Measurements from ENCODE around the gene CD200R1L. TPM values are rescaled to one million over a fixed set of nuclear protein-coding genes. Genes with fewer than 3 reads are reported as not detected.

CD200R1L gene
- total and polyA plus RNA-seq, 11 donors = not detected

DNA sequence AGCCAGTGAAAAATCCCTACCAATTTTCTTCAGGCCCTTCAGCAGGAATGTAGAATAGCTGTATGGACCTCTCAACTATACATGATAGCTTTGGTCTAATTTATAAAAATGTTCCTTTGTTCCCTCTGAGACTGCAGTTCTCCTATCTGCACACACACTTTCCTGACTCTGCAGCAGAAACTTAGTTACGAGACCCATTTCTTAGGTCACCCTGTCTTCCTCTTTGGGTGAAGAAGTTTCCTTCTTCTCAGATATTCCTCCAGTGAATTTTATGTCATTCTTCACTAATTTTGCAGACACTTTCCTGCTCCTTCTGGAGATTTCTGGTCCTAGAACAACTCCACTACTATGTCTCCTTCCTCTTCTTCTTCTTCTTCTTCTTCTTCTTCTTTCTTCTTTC lies 42.6 kb downstream of the CD200R1L start:
- no peak for TF ChIP-seq POLR2A (IDR thresholded peaks at IDR 0.05)
- TF ChIP-seq, protein P1, sequence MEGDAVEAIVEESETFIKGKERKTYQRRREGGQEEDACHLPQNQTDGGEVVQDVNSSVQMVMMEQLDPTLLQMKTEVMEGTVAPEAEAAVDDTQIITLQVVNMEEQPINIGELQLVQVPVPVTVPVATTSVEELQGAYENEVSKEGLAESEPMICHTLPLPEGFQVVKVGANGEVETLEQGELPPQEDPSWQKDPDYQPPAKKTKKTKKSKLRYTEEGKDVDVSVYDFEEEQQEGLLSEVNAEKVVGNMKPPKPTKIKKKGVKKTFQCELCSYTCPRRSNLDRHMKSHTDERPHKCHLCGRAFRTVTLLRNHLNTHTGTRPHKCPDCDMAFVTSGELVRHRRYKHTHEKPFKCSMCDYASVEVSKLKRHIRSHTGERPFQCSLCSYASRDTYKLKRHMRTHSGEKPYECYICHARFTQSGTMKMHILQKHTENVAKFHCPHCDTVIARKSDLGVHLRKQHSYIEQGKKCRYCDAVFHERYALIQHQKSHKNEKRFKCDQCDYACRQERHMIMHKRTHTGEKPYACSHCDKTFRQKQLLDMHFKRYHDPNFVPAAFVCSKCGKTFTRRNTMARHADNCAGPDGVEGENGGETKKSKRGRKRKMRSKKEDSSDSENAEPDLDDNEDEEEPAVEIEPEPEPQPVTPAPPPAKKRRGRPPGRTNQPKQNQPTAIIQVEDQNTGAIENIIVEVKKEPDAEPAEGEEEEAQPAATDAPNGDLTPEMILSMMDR (IDR thresholded peaks at IDR 0.05) = no peak
- Histone ChIP-seq H3K27me3 (no peaks in the 10 kb centered on the region), H3K27ac (no peak overlapping the region), H3K9me3 (no peaks in the 10 kb centered on the region), H3K4me3 (no peak overlapping the region), H3K36me3 (no peaks in the 10 kb centered on the region), H3K4me1 (peaks cover 0 to 9% (median 0%) of the 10 kb centered on the region in 12 donors)
- ATAC-seq (no peak), DNase-seq (no peak)
- WGBS, 4 donors = 88 to 96% (median 90%) methylated on average over 1 of the region's 1 CpG
- intact Hi-C loops (cut with DNase I) = loop anchor here in 1 of 10 donors (10.0 kb wide), 1 partner anchor 59 kb away; no protein-coding TSS in a partner anchor

DNA sequence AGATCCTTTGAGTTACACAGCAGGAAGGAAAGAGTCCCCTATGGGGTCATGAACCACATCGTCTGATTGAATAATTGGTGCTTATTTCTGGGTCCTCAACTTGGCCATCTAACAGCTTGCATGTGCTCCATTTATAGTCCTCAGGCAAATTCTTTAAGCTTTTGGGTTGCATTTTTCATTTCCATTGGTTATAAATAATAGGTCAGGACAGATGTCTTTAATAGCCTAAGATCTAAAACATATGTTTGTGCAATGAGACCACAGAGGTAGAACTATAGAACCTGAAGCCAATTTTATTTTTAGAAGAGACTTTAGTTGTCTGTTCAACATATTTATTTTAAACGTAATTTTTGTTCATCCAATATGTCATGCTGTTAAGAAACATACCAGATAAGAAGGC lies 43.2 kb downstream of the CD200R1L start:
- Histone ChIP-seq H3K36me3 (no peaks in the 10 kb centered on the region), H3K27me3 (no peaks in the 10 kb centered on the region), H3K4me3 (no peak overlapping the region), H3K9me3 (no peaks in the 10 kb centered on the region), H3K4me1 (peaks cover 0 to 9% (median 0%) of the 10 kb centered on the region in 12 donors), H3K27ac (no peak overlapping the region)
- ATAC-seq = no peak
- no peak for DNase-seq
- intact Hi-C loops (cut with DNase I) = loop anchor here in 1 of 10 donors (10.0 kb wide), 1 partner anchor 59 kb away; no protein-coding TSS in a partner anchor
- 50 to 73% (median 64%) methylated on average over 2 of the region's 2 CpGs for WGBS, 4 donors
- TF ChIP-seq, protein P1 (IDR thresholded peaks at IDR 0.05) = no peak
- no peak for TF ChIP-seq POLR2A (IDR thresholded peaks at IDR 0.05)

DNA sequence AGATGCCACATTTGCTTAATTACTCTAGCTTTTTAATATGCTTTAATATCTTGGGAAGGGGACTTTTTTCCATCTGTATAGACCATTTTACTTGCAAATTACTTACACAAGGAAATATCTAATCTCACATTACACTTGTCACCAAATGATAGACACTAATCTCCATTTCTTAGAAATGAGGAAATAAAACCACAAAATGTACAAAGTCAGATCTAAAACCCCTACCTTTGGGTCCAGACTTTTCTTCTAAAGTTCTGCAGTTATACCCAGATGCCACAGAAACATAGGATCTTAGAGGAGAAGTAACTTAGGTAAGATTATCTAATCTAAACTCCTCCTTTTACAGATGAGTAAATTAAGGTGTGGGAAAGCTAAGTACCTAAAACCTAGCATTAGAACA lies 44.3 kb downstream of the CD200R1L start:
- intact Hi-C loops (cut with DNase I) = loop anchor here in 1 of 10 donors (10.0 kb wide), 1 partner anchor 58 kb away; no protein-coding TSS in a partner anchor
- TF ChIP-seq POLR2A (IDR thresholded peaks at IDR 0.05) = no peak
- TF ChIP-seq, protein P1 (IDR thresholded peaks at IDR 0.05) = no peak
- DNase-seq (no peak), ATAC-seq (no peak)
- Histone ChIP-seq H3K27ac (no peak overlapping the region), H3K9me3 (no peaks in the 10 kb centered on the region), H3K4me1 (peaks cover 0 to 9% (median 0%) of the 10 kb centered on the region in 12 donors), H3K4me3 (no peak overlapping the region), H3K36me3 (no peaks in the 10 kb centered on the region), H3K27me3 (no peaks in the 10 kb centered on the region)

DNA sequence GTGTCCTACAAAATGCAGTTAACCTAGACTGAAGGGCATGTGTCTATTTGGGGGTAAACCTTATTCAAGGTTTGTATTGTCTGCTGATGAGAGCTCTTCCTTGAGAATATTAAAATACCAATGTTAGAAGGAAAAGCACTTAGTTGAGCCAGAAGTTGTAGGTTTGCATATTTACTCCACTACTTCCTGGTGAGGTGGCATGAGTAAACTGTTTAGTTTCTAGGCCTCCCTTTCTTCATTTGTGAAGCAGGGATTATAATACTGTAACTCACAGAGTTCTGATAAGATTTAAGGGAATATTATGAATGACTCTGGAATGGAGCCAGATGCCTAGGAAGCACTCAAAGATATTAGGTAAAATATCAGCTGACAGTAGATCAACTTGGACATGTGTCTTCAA lies 46.7 kb downstream of the CD200R1L start:
- Histone ChIP-seq H3K27me3 (no peaks in the 10 kb centered on the region), H3K4me1 (peaks cover 0 to 9% (median 0%) of the 10 kb centered on the region in 12 donors), H3K9me3 (no peaks in the 10 kb centered on the region), H3K27ac (no peak overlapping the region), H3K36me3 (no peaks in the 10 kb centered on the region), H3K4me3 (no peak overlapping the region)
- ATAC-seq (no peak), DNase-seq (no peak)
- TF ChIP-seq, protein P1 (IDR thresholded peaks at IDR 0.05) = no peak
- TF ChIP-seq POLR2A (IDR thresholded peaks at IDR 0.05) = no peak
- intact Hi-C loops (cut with DNase I) = loop anchor here in 1 of 10 donors (10.0 kb wide), 1 partner anchor 55 kb away; no protein-coding TSS in a partner anchor

Data from heart left ventricle (tissue), 16 donors.